Mucosa of stomach (tissue), 1 donor: ENCODE data around the gene AHCYL1.

Source experiments
- H3K27me3 ChIP-seq: one replicate; pipeline ENCODE4 v1.7.0; 2013; ENCODE audit warnings: mild to moderate bottlenecking, low read length; ENCODE audit not compliant: control insufficient read depth, insufficient read depth
- H3K36me3 ChIP-seq: one replicate; pipeline ENCODE4 v1.7.0; 2013; ENCODE audit warnings: low read length; ENCODE audit not compliant: control insufficient read depth, insufficient read depth
- H3K4me1 ChIP-seq: one replicate; pipeline ENCODE4 v1.7.0; 2013; ENCODE audit warnings: mild to moderate bottlenecking, low read length; ENCODE audit not compliant: control insufficient read depth, insufficient read depth
- H3K4me3 ChIP-seq: one replicate; pipeline ENCODE4 v1.7.0; 2013; ENCODE audit warnings: low read length
- H3K9ac ChIP-seq: one replicate; pipeline ENCODE4 v1.7.0; 2013; ENCODE audit warnings: mild to moderate bottlenecking, low read length, moderate library complexity
- H3K9me3 ChIP-seq: one replicate; pipeline ENCODE4 v1.7.0; 2013; ENCODE audit warnings: mild to moderate bottlenecking, low read length, moderate library complexity; ENCODE audit not compliant: control insufficient read depth
- donor health status: Pancreatic carcinoma.

AHCYL1 gene

GRCh38 chr1:110070282-110070669 is 85.7 kb downstream of the AHCYL1 start:
- Histone ChIP-seq H3K36me3 (no peaks in the 10 kb centered on the region), H3K9ac (no peak overlapping the region), H3K4me3 (no peak overlapping the region), H3K9me3 (no peaks in the 10 kb centered on the region), H3K4me1 (peaks cover 28% of the 10 kb centered on the region), H3K27me3 (peaks cover 88% of the 10 kb centered on the region)

DNA sequence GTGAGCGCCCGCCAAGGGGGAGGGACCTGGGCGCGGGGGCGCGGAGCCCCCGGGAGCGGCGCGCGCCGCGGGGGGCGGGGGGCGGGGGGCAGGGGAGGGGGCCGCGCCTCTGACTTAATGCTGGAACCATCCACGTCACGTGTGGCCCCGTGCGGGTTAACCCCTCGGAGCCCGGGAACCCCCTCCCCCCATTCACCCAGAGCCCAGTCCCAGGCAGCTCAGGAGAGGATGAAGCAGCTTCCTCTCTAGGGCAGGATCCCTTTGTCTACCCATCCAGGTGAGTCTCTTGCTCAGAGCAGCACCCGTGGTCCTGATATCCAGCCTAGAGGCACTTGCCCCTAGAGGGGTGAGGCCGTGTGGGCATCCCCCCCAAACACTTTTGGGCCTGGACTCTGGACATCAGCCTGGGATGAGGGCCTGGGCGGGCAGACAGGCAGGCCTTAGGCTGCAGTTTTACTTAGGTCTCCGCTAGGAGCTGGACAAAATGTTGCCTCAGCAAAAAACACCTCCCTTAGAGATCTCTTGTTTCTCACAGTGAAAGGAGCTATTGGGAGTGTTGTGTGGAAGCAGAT is 86.2 kb downstream of the AHCYL1 start, which contains the start of gene ALX3:
Gene ALX3, minus strand, starts transcription at position 2 of the 572 bp plus-strand sequence. CDS start 60 bp downstream, outside the sequence.
- no peaks in the 10 kb centered on the region for H3K9me3 ChIP-seq
- H3K9ac ChIP-seq: no peak within 1 kb of the TSS
- peaks cover 28% of the 10 kb centered on the region for H3K4me1 ChIP-seq
- H3K36me3 ChIP-seq: no peaks in the 10 kb centered on the region
- peaks cover 85% of the 10 kb centered on the region for H3K27me3 ChIP-seq
- H3K4me3 ChIP-seq: no peak within 1 kb of the TSS
